ENCODE results near the gene SDE2. TPM values are rescaled to one million over a fixed set of nuclear protein-coding genes. Genes with fewer than 3 reads are reported as not detected.
"Not testable (repeated sequence)": the region's sequence is repeated elsewhere in the genome, so short reads cannot be mapped to it uniquely, and the experiment has no call there.

SDE2 gene
- total RNA-seq, 6 experiments from 2014 or later = 7.1 to 10.9 (median 8.6) TPM

DNA sequence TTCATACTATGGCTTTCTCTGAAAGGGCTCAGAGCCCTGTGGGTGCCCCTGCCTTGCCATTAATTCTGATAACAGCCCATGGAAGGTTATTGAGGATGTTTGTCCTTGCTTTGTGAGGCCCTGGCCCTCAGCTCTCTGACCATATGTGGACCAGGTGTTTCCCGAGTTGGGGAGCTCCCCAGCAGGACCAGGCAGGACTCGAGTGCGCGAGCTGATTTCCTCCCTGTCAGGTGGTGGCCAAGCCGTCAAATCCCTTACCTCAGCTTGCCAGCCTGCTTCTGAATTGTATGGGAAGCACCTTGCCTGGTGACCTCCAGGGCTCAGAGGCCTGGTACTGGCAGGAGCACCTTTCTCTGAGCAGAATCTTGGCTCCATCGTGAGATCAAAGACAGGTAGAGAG lies 17.9 kb upstream of the SDE2 start:
- H3K27me3 ChIP-seq = no peaks in the 10 kb centered on the region
- H3K36me3 ChIP-seq = no peaks in the 10 kb centered on the region
- no peaks in the 10 kb centered on the region for H3K4me1 ChIP-seq
- intact Hi-C loops (cut with DNase I) = no loop called here
- ATAC-seq (no peak), DNase-seq (no peak)
- WGBS (ENCODE audit: insufficient coverage, low coverage, low lambda C conversion rate, missing lambda C conversion rate) = 86% methylated on average over 1 of the region's 6 CpGs
- no peaks in the 10 kb centered on the region for H3K9me3 ChIP-seq
- no peak overlapping the region for H3K4me3 ChIP-seq
- TF ChIP-seq, protein P1, sequence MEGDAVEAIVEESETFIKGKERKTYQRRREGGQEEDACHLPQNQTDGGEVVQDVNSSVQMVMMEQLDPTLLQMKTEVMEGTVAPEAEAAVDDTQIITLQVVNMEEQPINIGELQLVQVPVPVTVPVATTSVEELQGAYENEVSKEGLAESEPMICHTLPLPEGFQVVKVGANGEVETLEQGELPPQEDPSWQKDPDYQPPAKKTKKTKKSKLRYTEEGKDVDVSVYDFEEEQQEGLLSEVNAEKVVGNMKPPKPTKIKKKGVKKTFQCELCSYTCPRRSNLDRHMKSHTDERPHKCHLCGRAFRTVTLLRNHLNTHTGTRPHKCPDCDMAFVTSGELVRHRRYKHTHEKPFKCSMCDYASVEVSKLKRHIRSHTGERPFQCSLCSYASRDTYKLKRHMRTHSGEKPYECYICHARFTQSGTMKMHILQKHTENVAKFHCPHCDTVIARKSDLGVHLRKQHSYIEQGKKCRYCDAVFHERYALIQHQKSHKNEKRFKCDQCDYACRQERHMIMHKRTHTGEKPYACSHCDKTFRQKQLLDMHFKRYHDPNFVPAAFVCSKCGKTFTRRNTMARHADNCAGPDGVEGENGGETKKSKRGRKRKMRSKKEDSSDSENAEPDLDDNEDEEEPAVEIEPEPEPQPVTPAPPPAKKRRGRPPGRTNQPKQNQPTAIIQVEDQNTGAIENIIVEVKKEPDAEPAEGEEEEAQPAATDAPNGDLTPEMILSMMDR (IDR thresholded peaks at IDR 0.05) = no peak
- TF ChIP-seq POLR2A (IDR thresholded peaks at IDR 0.05) = no peak
- no peak overlapping the region for H3K27ac ChIP-seq

DNA sequence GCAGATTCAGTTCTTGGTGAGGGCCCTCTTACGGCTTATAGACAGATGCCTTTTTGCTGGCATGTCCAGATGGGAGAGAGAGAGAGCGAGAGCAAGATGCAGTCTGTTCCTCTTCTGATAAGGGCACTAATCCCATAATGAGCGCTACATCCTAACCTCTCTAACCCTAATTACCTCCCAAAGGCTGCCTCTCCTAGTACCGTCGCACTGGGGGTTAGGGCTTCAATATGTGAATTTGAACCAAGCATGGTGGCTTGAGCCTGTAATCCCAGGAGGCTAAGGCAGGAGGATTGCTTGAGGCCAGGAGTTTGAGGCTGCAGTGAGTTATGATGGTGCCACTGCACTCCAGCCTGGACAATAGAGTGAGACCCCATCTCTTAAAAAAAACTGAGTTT lies 10.5 kb upstream of the SDE2 start:
- no peak for ATAC-seq
- Histone ChIP-seq H3K9me3 (no peaks in the 10 kb centered on the region), H3K27me3 (no peaks in the 10 kb centered on the region), H3K27ac (no peak overlapping the region), H3K4me3 (no peak overlapping the region), H3K36me3 (no peaks in the 10 kb centered on the region), H3K4me1 (no peaks in the 10 kb centered on the region)
- intact Hi-C loops (cut with DNase I) = no loop called here
- WGBS (ENCODE audit: insufficient coverage, low coverage, low lambda C conversion rate, missing lambda C conversion rate) = 80% methylated on average over 1 of the region's 5 CpGs
- DNase-seq = no peak
- TF ChIP-seq, protein P1 (IDR thresholded peaks at IDR 0.05) = no peak
- TF ChIP-seq POLR2A (IDR thresholded peaks at IDR 0.05) = no peak

DNA sequence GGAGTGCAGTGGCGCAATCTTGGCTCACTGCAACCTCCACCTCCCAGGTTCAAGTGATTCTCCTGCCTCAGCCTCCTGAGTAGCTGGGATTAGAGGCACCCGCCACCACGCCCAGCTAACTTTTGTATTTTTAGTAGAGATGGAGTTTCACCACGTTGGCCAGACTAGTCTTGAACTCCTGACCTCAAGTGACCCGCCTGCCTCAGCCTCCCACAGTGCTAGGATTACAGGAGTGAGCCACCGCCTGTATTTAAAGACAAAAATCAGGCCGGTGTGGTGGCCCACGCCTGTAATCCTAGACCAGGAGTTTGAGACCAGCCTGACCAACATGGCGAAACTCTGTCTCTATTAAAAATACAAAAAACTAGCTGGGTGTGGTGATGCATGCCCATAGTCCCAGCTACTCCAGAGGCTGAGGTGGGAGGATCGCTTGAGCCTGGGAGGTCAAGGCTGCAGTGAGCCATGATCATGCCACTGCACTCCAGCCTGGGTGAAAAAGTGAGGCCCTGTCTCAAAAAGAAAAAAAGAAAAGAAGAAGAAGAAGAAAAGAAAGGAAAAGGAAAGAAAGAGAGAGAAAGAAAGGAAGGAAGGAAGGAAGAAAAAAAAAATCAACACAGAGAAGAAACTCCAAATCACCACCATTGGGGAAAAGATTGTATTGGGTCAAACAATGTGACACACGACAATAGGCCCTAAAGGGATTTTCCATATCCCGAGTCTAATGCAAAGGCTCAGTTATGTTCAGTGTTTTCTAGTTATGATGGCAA lies 8.2 kb upstream of the SDE2 start:
- DNase-seq; ATAC-seq; H3K9me3 ChIP-seq; H3K36me3 ChIP-seq; H3K4me1 ChIP-seq; H3K4me3 ChIP-seq; H3K27ac ChIP-seq; H3K27me3 ChIP-seq; intact Hi-C loops (cut with DNase I): not testable (repeated sequence)
- WGBS (ENCODE audit: insufficient coverage, low coverage, low lambda C conversion rate, missing lambda C conversion rate) = 81% methylated on average over 4 of the region's 12 CpGs

DNA sequence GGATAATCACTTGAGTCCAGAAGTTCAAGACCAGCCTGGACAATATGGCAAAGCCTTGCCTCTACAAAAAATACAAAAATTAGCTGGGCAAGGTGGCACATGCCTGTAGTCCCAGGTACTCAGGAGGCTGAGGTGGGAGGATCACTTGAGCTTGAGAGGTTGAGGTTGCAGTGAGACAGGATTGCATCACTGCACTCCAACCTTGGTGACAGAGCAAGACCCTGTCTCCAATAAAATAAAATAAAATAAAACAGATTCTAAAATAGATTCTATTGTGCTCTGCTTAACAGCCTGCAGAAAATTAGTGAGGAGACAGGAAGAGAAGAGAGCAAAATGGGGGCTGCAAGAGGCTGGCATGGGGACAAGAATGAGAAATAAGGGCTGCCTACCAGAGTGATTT lies 7.5 kb upstream of the SDE2 start:
- ATAC-seq = no peak
- no peak overlapping the region for H3K27ac ChIP-seq
- H3K4me1 ChIP-seq = no peaks in the 10 kb centered on the region
- H3K27me3 ChIP-seq = no peaks in the 10 kb centered on the region
- intact Hi-C loops (cut with DNase I) = no loop called here
- no peak for TF ChIP-seq POLR2A (IDR thresholded peaks at IDR 0.05)
- TF ChIP-seq, protein P1 (IDR thresholded peaks at IDR 0.05) = no peak
- no peak overlapping the region for H3K4me3 ChIP-seq
- no peak for DNase-seq
- H3K9me3 ChIP-seq = no peaks in the 10 kb centered on the region
- H3K36me3 ChIP-seq = no peaks in the 10 kb centered on the region

DNA sequence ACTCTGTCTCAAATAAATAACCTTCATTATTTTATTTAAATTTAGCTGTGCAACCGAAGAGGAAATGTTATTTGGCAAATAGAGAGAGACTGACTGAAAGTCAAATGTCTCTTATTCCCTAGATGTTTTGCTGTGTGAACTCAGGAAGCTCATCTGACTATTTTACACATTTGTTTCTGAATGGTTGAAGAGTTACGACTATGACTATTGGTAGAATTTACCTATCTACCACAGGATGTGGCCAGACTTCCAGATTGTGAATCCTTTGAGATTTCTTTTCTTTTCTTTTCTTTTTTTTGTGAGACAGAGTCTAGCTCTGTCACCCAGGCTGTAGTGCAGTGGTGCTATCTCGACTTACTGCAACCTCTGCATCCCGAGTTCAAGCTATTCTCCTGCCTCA lies 5.3 kb upstream of the SDE2 start:
- no peak overlapping the region for H3K4me3 ChIP-seq
- DNase-seq (no peak), ATAC-seq (no peak)
- H3K9me3 ChIP-seq = no peaks in the 10 kb centered on the region
- no peaks in the 10 kb centered on the region for H3K36me3 ChIP-seq
- WGBS (ENCODE audit: insufficient coverage, low coverage, low lambda C conversion rate, missing lambda C conversion rate) = 86% methylated on average over 4 of the region's 4 CpGs
- H3K4me1 ChIP-seq = no peaks in the 10 kb centered on the region
- H3K27ac ChIP-seq = no peak overlapping the region
- no peaks in the 10 kb centered on the region for H3K27me3 ChIP-seq
- intact Hi-C loops (cut with DNase I) = no loop called here
- TF ChIP-seq POLR2A (IDR thresholded peaks at IDR 0.05) = no peak
- TF ChIP-seq, protein P1 (IDR thresholded peaks at IDR 0.05) = no peak

All from right lobe of liver (tissue), 6 donors.